ENCODE results near the gene MRPL17.

MRPL17 gene

GRCh38 chr11:6653656-6654055, 29.5 kb downstream of the MRPL17 start:
- DNase-seq = no peak

DNA sequence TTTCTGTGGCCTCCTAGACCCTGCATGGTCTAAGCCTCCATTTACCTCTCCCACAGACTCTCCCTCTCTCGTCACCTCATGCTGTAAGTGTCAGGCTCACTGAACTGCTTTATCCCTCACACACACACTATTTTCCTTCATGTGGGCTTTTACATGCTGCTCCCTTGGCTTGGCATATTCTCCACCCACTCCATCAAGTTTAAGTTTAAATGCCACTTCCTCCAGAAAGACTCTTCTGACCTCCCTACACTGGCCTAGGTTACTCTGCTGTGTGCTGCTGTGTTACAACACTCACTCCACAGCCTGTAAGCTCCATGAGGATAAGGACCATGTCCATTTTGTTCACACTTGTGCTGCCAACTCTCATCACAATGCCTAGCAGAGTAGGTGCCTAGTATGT, 30.0 kb downstream of the MRPL17 start:
- DNase-seq = no peak

DNA sequence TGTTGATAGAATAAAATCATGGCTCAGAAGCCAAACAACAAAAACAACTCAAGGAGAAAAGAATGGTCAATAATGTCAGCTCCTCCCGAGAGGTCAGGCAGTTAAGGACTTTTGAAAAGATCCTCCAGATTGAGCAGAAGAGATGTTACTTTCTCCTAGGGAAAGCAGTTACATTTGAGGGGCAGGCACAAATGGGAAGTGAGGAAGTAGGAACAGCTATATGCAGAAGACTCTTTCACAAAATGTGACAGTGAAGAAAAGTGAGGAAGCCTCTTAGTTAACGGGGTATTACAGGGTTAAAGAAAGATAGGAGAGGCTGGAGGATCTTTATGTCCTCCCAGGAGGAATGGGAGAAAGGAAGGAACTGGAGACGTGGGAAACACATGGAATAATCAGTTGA, 31.0 kb downstream of the MRPL17 start:
- DNase-seq = no peak

DNA sequence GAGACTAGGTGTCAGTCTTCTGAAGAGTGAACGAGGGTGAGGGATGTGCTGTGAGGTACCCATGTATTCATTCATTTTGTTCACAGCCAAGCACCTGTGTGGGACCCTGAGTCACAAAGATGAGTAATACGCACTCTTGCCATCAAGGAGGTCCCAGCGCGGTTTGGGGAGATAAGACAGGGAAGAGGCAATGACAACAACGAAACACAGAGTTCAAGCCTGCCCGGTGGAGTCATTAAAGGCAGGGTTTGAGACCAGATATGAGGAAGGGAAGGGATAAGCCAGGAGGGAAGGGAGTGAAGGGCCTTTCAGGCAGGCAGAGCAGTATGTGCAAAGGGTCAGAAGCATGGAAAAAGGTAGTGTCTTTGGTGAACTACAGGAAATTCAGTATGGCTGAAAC, 32.2 kb downstream of the MRPL17 start:
- DNase-seq = no peak

DNA sequence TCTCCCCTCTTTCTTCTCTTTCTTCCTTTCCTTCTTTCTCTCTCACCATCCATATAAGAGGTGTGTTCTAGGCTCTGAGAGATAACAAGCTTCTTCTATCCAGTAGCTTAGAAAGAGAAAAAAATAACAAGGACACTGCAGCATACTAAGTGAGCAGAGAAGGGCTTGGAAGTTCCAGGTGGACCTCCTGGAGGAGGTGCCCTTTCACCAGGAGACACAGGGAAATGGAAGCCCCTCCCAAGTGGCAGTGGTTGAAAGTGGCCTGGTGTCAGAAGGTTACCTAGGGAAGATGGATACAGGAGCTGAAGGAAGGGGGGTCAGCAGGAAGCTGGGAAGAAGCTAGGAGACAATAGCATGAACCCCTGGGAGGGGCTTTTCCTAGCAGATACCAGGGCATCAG, 33.0 kb downstream of the MRPL17 start:
- no peak for DNase-seq

DNA sequence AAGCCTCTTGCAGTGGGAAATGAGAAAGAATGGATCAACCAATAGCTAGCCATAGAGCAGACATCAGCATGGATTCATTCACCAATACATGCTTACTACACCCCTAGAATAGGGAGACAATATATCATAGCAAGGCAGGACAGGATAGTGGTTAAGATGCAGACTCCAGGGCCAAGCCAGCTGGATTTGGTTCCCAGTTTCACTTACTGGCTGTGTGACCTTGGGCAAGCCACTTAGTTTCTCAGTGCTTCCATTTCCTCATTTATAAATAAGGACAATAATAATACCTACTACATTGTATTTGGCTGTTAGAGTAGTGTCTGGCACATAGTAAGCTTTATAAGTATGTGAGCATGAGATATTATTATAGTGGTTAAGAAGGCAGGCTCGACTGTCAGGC, 34.6 kb downstream of the MRPL17 start:
- no peak for DNase-seq

- DNase-seq = no peak
Observed at GRCh38 chr11:6647836-6648235, 35.3 kb downstream of the MRPL17 start.

GRCh38 chr11:6646918-6647679, 36.0 kb downstream of the MRPL17 start:
- DNase-seq = peak; percentile 53

DNA sequence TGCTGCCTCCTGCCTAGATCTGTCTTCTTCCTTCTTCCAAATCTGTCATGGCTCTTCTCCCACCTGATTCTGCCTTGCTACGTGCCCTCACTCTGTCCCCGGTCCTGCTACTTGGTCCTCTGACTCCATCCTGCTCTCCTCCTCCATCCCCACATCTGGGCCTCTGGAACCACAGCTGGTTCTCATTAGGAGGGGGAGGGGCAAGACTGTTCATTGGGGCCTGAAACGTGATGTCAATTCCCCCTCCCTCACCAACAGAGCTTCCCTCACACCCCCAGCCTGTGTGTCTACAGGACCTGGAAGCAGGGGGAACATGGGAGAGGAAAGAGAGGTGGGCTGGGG, 36.6 kb downstream of the MRPL17 start:
- DNase-seq = no peak

DNA sequence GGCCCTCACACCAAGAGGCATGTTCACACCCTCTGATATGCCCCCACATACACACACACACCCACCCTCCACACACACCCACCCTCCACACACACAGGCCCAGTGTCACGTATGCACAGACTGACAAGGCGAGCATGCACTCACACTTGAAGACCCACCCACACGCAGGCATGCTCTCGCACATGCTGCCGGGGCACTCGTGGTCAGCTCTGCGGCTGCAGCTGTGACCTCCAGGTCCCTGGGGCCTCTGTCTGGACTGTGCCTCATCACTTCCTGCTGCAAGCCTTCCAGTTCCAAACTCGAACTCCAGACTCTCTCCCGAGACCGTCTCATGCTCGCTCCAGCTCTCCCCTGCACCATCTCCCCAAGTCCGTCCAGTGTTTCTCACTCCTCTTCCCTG, 37.1 kb downstream of the MRPL17 start:
- DNase-seq = no peak

DNA sequence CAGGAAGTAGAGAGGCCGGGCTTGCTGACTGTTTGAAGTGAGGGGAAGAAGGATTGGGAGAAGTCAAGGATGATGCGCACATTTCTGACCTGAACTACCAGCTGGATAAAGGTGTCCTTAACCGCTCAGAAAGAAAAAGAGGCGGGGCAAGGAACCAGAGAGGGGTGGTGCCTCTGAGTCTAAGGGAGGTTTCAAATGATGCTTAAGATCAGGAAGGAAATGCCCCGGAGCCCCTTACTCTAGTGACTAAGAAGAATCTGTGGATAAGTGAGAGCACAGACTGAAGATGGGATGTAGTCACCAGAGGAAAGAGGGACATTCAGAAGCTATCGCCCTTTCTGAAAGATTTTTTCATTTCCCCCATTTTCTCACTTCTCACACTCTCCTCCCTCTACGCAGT, 40.2 kb downstream of the MRPL17 start:
- DNase-seq = no peak

- DNase-seq = no peak
Observed at GRCh38 chr11:6640985-6641701, 42.0 kb downstream of the MRPL17 start.

DNA sequence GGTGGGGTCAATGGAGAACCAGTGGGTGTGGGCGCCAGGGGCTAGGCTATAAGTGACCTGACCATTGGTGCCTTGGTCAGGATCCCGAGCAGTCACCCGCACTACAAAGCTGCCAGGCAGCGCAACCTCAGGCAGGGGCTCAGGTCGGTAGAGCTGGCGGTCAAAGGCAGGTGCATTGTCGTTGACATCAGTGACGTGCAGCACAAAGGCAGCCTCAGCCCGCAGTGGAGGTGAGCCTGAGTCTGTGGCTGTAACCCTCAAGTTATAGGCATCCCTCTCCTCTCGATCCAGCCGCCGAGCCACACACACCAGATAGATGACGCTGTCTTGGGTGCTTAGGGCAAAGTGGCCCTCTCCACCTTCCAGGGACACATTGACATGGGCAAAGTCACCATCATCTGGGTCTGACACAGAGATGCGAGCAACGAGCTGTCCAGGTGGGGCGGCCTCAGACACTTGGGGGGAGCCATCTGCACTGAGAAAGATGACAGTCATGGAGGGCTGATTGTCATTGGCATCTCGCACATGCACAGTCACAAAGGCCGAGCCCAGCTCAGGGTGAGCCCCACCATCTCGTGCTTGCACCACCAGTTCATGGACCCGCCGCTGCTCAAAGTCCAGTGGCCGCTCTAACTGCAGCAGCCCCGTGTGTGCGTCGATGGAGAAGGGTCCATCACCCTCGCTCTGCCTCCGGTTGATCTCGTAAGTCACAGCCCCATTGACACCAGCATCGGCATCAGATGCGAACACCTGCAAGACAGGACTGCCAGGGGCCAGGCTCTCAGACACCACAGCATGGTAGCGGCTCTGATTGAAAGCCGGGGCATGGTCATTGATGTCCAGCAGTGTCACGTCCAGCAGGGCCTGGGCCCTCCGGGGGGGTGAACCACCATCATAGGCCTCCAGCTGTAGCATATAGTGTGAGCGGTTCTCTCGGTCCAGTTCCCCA, 42.8 kb downstream of the MRPL17 start:
- DNase-seq = no peak

- no peak for DNase-seq
Observed at GRCh38 chr11:6638429-6638828, 44.7 kb downstream of the MRPL17 start.

DNA sequence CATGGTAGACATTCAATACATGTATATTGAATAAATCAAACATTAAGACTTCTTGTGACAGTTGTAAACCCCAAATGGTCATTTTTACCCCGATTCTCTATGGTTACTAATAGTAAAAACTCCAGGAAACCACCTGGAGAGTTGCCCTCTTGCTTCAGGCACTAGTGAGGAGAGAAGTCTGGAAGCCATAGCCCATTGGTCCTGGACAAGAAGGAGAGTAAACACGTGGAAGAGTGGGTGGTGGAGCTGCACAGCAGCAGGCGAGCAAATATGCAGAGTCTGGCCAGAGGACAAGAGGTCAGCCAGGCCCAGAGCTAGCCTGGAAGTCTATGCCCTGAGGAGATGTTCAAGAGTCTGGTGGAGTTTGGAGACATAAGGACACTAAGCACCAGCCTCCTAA, 45.3 kb downstream of the MRPL17 start:
- DNase-seq = no peak

- peak; percentile 16 for DNase-seq
Observed at GRCh38 chr11:6636480-6636879, 46.7 kb downstream of the MRPL17 start.

GRCh38 chr11:6635082-6635932, 47.8 kb downstream of the MRPL17 start:
- peak; percentile 22 for DNase-seq

- no peak for DNase-seq
Observed at GRCh38 chr11:6634534-6634933, 48.6 kb downstream of the MRPL17 start.

DNA sequence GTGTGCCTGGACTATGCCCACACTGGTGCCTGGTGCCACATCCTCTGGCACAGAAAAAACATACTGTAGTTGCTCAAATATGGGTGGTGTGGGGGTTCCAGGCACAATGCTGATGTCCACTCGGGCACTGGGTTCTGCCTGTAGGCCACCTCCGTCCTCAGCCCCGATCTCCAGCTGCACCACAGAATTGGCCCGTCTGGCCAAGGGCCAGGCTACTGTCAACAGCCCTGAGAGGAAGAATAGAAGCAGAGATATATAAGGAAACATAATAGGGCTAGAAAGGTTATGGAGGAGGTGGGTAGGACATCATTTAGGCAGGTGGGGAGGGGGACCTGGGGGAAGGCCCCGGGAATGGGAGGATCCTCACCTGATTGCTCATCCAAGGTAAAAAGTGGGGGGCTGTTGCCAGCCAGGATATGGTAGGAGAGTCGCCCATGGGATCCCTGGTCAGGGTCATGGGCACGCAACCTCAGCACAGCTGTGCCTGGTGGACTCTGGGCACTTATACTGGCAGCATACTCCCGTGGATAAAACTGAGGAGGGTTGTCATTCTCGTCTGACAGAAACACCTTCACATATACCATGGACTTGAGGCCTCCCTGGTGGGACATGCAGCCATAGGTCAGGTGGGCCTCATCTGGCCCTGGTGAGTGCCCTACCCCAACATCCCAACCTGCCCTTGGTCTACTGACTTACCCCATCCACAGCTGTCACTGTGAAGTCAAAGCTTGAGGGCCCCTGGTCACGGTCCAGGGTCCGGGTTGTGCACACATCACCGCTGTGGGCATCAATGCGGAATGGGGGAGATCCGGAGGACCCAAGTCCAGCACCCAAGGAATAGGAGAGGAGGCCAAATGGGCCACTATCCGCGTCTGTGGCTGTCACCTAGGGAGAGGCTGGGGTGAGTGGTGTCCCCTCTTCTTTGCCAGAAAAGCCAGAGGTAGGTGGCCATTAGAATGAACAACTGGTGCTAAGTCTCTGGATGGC, 49.4 kb downstream of the MRPL17 start:
- DNase-seq = peak; percentile 22

- DNase-seq = no peak
Observed at GRCh38 chr11:6632116-6633073, 50.7 kb downstream of the MRPL17 start.

Data from activated CD4-positive, CD25-positive, alpha-beta regulatory T cell treated with anti-CD3 and anti-CD28 coated beads, Interleukin-2, amount 50 U/mL, for 72 hours (primary cell).